NCI-H2029 (cell line): Measurements from ENCODE around the gene POLR1B.
"Not testable (repeated sequence)": the region's sequence is repeated elsewhere in the genome, so short reads cannot be mapped to it uniquely, and the experiment has no call there.

Source experiments
- DNase-seq: peaks from one replicate; lab custom pipeline; 2025; lab: John Stamatoyannopoulos, UW

The POLR1B gene

DNA sequence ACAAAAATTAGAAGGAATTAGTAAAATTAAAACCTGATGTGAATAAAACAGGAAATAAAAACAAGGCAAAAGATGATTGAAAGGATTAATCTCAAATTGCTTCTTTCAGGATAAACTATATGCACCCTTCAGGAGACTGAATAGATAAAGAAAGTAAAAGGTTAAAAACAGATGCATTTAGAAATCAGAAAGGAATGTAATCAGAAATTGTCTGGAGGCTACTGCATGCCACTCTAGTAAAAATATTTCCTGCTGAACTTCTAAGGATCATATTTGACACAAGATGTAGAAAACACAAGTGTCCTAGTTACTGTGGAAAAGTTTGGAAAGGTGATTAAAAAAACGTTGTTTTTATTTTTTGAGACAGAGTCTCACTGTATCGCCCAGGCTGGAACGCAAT lies 58.4 kb downstream of the POLR1B start:
- DNase-seq, result no peak

DNA sequence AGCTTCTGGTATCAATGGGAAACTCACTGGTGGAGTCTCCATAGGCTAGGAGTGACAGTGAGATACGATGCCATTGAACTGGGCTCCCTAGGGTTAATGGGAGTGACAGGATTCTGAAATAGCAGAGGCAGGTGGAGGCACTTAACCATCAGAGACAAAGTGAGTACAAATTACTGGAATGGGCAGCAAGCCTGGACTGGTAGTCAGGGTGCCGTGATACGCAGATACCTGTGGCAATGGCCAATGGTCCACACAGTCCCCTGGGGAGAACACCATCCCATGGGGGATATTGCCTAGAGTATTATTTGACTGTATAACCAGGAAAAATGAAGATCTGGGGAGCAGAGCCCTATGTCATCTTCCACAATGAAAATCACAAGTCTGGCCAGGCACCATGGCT lies 59.5 kb downstream of the POLR1B start:
- DNase-seq, result no peak

DNA sequence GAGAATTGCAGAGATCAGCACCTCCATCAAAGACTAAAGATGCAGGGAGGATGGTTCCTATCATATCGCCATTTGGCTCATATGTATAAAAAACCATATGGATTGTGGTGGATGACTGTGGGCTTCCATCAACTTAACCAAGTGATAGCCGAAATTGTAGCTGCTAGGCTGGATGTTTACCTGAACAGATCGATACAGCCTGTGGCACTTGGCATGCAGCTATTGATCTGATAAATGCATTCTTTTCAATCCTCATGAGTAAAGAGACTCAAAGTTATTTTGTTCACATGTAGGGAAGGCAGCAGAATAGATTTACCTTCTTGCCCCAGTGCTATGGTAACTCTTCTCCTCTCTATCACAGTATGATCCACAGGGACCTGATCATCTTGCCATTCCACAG lies 60.7 kb downstream of the POLR1B start:
- DNase-seq, result no peak

DNA sequence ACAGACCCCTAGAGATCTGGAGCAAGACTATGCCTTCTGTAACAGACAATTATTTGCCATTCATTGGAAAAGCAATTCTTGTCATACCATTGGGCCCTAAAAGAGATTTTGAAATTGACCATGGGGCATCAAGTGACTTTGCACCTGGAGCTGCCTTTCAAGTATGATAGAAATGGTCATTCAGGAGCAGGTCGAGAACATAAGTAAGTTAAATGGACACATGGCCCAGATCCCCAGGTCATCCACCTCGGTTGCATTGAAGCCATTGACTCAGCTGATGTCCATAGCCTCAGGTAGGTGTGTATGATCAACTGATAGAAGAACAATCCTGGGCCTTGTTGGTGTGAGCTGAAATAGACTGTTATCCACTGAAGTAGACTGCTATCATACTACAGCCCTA lies 61.5 kb downstream of the POLR1B start:
- DNase-seq, result no peak

DNA sequence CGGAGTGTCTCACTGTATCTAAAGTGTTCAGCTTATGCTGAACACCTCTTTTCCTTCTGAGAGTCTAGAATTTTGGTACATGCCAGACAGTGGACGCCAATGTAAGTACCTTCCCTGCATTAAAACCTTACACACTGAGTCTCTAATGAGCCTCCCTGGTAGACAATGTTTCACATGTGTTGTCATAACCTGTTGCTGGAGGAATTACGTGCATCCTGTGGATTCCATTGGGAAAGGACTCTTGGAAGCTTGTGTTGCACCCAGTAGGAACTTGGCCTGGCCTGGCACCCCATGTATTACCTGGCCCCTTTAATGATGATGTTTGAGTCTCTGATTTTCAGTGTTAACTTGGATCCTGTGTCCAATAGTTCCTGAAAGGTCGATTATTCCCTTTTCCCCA lies 62.7 kb downstream of the POLR1B start:
- no peak for DNase-seq

DNA sequence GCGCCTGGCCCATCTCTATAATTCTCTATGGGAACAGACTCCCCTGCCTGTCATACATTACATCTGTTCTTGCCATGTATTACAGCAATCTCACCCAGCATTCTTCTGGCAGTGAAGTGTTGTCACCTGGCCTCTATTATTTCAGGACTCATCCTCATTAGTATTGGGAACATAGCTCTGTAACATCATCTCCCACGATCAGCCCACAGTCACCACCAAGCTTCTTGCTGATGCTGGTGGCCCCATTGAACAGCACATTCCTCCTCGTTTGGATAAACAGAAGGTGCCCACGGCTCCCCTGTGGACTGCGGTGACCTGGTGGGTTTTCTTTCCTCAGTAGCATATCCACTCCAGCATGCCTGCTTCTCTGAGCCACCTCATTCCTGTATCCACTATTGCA lies 63.7 kb downstream of the POLR1B start:
- no peak for DNase-seq

DNA sequence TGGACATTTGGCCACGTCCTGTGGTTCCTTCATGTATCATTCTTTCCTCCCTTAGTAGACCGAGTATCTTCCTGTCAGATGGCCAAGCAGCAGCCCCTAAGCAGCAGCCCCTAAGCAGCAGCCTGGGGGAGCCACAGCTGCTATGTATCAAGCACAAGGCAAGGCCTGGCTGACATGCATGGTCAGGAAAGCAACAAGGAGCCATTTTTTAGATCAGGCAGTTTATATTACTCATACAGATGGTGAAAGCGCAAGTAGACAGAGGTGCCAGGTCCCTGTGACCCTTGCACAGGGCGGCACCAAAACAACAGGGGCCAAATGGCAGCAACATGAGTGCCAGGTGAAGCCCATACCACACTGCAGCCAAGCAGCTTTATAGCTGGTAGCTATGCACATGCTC lies 64.3 kb downstream of the POLR1B start:
- DNase-seq, result no peak

DNA sequence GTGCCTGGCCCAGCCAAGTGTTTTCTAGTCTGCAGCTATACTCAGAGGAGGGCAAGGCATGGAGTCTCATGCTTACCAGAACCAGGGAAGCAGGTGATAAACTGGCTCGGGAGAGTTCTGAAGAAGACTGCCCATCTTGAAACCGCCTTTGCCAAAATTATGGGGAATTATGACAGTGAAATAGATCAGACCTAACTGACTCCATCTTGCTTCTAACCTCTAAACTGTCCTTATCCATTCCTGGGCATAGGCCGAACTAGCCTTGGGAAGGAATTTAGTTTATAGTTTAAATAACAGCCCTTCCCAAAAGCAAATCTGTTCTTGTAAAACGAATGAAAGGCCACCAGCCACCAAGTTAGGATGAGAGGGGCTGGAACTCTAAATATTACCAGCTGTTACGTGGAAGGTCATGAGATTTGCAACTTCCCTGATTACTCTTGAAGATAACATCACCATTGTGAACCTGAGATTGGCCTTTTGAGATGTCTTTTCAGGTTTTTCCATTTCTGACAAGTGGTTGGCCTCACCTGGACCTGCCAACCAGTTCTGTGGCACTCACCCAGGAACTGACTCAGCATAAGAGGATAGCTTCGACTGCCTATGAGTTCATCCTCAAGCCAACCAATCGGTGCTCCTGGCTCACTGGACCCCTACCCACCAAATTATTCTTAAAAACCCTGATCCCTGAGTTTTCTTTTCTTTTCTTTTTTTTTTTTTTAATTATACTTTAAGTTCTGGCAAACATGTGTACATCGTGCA lies 65.6 kb downstream of the POLR1B start:
- DNase-seq, result peak; percentile 29

DNA sequence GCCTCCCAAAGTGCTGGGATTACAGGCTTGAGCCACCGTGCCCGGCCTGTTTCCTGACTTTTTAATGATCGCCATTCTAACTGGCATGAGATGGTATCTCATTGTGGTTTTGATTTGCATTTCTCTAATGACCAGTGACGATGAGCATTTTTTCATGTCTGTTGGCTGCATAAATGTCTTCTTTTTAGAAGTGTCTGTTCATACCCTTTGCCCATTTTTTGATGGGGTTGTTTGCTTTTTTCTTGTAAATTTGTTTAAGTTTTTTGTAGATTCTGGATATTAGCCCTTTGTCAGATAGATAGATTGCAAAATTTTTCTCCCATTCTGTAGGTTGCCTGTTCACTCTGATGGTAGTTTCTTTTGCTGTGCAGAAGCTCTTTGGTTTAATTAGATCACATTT lies 67.1 kb downstream of the POLR1B start:
- not testable (repeated sequence) for DNase-seq

DNA sequence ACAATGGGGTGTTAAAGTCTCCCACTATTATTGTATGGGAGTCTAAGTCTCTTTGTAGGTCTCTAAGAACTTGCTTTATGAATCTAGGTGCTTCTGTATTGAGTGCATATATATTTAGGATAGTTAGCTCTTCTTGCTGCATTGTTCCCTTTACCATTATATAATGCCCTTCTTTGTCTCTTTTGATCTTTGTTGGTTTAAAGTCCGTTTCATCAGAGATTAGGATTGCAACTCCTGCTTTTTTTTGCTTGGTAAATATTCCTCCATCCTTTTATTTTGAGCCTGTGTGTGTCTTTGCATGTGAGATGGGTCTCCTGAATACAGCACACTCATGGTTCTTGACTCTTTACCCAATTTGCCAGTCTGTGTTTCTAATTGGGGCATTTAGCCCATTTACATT lies 70.0 kb downstream of the POLR1B start:
- not testable (repeated sequence) for DNase-seq

DNA sequence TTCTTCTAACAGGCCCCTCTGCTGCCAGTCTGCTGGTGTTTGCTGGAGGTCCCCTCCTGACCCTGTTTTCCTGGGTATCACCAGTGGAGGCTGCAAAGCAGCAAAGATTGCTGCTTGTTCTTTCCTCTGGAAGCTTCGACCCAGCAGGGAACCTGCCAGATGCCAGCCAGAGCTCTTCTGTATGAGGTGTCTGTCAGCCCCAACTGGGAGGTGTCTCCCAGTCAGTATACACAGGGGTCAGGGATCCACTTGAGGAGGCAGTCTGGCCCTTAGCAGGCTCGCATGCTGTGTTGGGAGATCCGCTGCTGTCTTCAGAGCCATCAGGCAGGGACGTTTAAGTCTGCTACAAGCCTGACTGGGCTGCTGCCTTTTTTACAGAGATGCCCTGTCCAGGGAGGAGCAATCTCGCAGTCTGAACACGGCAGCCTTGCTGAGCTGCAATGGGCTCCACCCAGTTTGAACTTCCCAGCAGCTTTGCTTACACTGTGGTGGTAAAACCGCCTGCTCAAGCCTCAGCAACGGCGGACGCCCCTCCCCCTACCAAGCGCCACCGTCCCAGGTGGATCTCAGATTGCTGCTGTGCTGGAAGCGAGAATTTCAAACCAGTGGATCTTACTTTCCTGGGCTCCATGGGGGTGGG lies 72.1 kb downstream of the POLR1B start:
- no peak for DNase-seq

DNA sequence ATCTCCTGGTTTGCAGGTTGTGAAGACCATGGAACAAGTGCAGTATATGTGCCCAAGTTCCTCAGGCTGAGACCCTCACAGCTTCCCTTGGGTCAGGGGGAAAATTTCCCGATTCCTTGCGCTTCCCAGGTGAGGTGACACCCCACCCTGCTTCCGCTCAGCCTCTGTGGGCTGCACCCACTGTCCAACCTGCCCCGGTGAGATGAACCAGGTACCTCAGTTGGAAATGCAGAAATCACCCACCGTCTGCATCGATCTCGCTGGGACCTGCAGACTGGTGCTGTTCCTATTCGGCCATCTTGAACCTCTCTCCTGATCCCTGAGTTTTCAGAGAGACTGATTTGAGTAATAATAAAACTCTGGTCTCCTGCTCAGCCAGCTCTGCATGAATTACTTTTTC lies 72.8 kb downstream of the POLR1B start:
- DNase-seq, result no peak

DNA sequence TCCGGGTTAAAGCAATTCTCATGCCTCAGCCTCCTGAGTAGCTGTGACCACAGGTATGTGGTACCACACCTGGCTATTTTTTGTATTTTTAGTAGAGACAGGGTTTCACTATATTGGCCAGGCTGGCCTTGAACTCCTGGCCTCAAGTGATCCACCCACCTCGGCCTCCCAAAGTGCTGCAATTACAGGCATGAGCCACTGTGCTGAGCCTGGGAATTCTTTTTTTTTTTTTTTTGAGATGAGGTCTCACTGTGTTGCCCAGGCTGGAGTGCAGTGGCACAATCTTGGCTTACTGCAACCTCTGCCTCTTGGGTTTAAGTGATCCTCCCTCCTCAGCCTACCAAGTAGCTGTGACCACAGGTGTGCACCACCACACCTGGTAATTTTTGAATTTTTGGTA lies 73.5 kb downstream of the POLR1B start:
- not testable (repeated sequence) for DNase-seq

DNA sequence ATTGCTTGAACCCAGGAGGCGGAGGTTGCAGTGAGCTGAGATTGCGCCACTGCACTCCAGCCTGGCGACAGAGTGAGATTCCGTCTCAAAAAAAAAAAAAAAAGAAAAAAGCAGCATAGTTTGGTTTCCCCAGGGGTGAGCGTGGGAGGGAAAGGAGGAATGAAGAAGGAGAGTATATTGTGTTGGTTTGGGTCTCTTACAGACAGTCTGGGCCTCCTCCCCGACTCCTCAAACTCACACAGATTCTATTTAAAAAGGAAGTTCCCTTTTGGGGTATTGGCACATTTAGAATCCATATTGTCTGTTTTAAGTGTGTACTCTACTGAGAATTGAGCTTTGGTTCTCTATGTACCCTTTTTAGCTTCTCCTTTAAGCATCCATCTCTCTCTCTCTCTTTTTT lies 76.1 kb downstream of the POLR1B start:
- no peak for DNase-seq

DNA sequence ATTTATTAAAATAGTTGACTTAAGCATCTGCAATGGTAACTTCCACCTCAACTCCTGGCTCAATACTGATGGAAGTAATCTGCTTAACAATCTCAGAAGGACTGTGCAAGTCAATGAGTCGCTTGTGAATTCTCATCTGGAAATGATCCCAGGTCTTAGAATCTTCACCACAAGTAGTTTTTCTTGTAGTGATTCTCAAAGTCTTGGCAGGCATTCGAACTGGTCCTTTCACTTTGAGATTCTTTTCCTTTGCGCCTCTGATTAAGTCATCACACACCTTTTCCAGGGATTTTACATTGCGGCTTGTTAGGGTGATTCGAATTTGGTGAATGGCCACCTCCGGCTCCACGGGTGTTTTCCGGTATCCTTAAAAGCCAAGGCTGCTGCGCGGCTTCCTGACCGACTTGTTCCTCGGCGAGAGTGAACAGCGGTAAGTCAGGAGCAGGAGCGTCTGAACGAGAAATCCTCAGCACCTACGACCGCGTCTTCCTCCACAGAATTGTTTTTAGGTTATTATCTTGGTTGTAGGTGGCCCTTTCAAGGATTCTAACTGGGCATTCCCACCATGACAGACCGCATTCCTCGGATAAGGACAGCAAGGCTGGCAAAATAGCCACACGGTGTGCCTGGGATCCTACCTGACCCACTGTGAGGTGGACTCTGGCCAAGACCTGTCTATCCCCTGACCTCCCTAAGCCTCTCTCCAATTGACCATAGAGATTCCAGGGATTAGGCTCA lies 79.7 kb downstream of the POLR1B start:
- DNase-seq, result no peak

DNA sequence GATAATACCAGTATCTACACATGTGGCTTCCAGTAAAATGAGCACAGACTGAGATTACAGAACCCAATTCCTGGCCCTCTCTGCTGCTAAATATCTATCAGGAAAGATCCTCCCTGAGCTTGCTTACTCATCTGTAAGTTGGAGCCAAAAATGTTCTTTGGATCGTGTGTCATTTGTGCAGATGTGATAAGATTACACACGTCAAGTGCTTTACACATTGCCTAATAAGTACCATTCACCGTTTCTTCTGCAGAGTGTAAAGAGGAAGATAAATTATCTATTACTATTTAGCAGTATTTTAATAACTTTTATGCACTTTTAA lies 80.2 kb downstream of the POLR1B start:
- no peak for DNase-seq

DNA sequence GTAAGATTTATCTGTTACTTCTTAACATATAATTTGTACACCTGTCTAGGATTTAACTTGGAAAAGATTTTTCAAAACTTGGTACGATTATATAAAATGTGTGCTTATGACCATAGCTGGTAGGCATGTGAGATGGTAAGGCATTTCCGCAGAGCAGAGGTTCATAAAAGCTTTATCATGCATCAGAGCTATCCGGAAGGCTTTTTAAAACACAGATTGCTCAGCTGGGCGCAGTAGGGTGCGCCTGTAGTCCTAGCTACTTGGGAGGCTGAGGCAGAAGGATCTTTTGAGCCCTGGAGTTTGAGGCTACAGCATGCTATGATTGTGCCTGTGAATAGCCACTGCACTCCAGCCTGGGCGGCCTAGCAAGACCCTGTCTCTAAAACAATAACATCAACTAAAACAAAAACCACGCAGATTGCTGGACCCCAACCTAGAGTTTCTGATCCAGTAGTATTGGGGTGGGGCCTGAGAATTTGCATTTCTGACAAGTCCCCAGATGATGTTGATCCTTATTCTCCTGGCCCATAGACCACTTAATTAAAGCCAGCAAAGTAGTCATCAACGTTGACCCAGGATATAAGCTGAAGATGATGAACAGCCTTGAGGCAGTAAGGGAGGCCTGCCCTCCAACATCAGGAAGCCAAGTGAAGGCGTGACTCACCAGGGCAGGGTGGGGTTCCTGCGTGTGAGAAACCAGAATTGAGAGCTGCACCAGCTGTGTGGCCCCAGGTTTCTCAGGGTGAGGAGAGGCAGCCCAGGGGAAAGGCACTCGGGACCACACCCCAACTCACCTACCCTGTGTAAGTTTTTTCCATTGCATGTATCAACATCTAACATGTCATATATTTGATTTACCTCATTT lies 81.9 kb downstream of the POLR1B start:
- no peak for DNase-seq

DNA sequence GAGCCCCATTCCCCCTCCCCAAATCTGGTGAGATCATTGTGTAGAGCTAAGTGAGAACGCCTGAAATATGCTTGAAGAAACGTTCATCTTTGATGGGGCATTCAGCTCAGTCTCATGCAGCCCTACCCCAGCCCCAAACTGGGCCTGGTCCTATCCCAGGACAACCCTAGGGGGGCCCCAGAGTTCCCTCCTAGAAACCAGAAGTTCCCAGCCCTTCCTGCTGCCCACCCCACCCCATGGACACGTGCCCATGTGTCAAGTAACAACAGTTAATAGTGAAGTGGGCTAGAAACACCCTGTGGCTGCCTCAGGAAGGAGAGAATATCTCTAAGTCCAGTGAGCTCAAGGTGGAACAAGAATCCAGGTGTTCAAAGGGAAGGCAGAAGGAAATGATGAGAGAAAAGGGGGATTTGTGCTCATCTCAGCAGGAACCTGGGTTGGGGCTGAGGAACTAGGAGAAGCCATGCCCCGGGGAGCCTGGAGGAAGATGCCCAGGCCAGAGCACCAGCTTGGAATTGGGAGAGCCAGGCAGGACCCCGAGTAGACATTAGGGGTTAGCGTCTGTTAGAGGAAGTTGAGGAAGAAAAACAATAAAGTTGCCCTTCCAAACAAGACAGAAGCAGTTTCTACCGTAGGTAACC lies 83.3 kb downstream of the POLR1B start:
- DNase-seq, result no peak

DNA sequence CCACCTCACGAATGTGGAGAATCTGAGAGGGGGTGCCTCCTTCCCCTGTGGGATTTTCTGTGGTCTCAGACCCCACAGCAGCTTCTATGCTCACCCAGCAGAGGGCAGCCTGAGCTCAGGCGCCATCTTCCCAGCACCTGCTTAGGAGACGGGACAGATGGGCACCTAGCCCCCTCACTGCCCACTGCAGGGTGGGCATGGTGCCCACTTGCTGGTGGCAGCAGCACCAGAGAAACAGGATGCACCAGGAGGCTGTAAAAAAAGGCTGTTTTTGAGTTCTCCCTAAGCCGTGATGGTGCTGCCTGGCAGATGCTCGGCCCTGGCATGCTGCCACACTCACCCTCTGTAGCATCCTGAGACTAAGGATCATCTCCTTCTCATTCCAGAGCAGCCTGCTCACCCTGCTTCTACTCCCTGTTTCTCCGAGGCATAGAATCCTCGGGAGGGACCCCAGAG lies 84.4 kb downstream of the POLR1B start:
- peak; percentile 14 for DNase-seq
